Superior temporal gyrus (tissue), 1 donor: Measurements from ENCODE around the gene CRBN.

ENCODE experiments used
- DNase-seq: peaks from one replicate; pipeline ENCODE4 v3.0.0-alpha.2; 2016; ENCODE audit errors: extremely low spot score

CRBN gene

GRCh38 chr3:3110299-3110630 lies 69.2 kb downstream of the CRBN start, which contains the start of gene IL5RA:
Gene IL5RA, minus strand, starts transcription at chr3:3110374. Its CDS starts 5,390 bp downstream, at chr3:3104984.
- DNase-seq: no peak

- DNase-seq: no peak
Observed at GRCh38 chr3:3109407-3110298, 69.8 kb downstream of the CRBN start.

- DNase-seq: no peak
Observed at GRCh38 chr3:3107858-3108257, 71.6 kb downstream of the CRBN start.

DNA sequence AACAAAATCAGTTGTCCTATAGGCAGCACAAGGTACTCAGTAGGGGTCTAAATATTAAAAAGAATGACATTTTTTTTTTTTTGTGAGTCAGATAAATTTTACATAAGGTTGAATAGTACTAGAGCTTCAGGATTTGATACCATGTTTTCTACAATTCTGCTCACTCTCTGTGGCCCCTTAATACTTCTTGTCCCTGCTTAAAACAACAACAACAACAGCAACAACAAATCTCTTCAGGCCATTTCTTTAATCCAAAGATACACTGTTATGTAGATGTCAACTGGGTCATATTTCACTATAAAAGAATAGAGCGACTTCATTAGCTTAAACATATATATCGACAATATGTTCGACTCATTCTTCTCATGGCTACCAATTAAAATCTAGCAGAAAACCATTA lies 72.3 kb downstream of the CRBN start:
- no peak for DNase-seq

DNA sequence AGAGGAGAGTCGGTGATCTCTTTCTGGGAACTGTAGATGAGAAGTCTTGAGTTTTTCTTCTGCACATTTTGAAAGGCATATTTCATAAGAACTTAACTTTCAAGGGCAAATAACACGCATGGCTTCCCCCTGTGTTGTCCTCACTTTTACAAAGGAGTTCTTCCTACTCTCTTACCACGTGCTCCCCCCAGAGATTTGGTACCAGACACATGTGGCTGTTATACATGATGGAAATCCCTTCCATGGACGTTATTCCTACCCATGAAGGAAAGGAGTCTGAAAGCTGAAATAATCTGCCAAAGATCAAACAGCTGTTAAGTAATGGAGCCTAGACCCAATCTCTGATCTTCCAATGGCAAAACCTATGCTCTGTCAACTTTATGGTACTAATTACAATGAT lies 73.7 kb downstream of the CRBN start:
- DNase-seq: no peak

GRCh38 chr3:3105246-3105645 lies 74.2 kb downstream of the CRBN start:
- DNase-seq: no peak

GRCh38 chr3:3102751-3103150 lies 76.7 kb downstream of the CRBN start:
- DNase-seq: no peak

GRCh38 chr3:3101660-3102458 lies 77.6 kb downstream of the CRBN start:
- no peak for DNase-seq
